ENCODE data around the gene SPOCK2.
"Not testable (repeated sequence)": the region's sequence is repeated elsewhere in the genome, so short reads cannot be mapped to it uniquely, and the experiment has no call there.

SPOCK2 gene

DNA sequence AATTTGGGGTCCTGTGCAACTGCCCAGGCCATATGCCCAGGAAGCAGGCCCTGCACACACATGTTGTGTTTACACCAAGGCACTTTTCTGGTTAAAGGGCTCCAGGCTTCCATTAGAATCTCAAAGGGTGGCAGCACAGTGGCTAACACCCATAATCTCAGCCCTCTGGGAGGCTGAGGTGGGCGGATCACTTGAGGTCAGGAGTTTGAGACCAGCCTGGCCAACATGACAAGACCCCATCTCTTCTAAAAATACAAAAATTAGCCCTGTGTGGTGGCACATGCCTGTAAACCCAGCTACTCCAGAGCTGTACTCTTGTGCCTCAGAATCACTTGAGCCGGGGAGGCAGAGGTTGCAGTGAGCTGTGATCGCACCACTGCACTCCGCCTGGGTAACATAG lies 53.6 kb downstream of the SPOCK2 start:
- in situ Hi-C loops (cut with MboI; ENCODE audit: low sequenced_read_pairs): no loop called here

DNA sequence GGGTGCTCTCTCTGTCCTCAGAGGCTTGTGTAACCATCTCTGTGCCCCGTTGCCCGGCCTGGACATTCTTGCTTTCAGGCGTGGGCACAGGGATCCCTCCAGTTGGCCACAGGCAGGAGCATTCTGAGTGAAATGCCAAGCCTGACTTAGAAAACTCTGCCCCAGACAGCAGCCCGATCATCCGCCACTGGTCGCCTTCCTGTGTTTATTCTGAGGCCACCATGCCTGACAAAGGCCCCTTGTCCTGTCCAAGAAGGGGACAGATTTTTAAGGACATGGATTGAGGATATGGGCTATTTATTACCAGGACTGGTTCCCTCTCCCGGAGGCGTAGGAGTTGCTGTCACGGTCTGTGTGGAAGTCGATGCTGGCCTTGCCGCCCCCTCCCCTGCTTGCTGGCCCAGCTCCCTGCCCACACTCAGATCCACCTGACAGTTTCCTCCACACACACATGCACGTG lies 54.3 kb downstream of the SPOCK2 start:
- in situ Hi-C loops (cut with MboI; ENCODE audit: low sequenced_read_pairs): no loop called here

DNA sequence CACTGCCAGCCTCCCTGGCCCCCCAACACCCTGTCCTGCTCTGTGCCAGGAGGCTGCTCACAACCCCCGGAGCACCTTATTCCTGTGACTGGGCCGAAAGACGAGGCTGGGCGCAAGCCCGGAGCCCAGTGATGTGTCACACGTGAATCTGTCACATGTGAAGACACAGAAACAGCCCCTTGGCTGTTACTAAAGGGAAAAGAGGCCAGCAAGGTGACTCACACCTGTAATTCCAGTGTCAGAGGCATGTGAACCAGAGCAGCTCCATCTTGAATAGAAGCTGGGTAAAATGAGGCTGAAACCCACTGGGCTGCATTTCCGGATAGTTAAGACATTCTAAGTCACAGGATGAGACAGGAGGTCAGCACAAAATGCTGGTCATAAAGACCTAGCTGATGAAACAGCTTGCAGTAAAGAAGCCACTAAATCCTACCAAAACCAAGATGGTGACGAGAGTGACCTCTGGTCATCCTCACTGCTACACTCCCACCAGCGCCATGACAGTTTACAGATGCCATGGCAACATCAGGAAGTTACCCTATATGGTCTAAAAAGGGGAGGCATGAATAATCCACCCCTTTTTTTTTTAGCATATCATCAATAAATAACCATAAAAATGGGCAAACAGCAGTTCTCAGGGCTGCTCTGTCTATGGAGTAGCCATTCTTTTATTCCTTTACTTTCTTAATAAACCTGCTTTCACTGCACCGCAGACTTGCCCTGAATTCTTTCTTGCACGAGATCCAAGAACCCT lies 55.8 kb downstream of the SPOCK2 start:
- in situ Hi-C loops (cut with MboI; ENCODE audit: low sequenced_read_pairs): not testable (repeated sequence)

DNA sequence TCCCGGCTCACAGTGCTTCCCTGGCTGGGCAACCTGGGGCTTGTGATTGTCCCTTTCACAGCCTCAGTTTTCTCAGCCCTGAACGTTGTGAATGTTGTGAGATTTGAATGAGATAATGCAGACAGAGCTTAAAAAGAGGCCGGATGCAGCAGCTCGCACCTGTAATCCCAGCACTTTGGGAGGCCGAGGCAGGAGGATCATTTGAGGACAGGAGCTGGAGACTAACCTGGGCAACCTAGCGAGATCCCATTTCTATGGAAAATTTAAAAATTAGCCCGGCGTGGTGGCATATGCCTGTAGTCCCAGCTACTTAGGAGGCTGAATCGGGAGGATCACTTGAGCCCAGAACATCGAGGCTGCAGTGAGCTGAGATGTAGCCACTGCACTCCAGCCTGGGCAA lies 56.6 kb downstream of the SPOCK2 start:
- in situ Hi-C loops (cut with MboI; ENCODE audit: low sequenced_read_pairs): no loop called here

DNA sequence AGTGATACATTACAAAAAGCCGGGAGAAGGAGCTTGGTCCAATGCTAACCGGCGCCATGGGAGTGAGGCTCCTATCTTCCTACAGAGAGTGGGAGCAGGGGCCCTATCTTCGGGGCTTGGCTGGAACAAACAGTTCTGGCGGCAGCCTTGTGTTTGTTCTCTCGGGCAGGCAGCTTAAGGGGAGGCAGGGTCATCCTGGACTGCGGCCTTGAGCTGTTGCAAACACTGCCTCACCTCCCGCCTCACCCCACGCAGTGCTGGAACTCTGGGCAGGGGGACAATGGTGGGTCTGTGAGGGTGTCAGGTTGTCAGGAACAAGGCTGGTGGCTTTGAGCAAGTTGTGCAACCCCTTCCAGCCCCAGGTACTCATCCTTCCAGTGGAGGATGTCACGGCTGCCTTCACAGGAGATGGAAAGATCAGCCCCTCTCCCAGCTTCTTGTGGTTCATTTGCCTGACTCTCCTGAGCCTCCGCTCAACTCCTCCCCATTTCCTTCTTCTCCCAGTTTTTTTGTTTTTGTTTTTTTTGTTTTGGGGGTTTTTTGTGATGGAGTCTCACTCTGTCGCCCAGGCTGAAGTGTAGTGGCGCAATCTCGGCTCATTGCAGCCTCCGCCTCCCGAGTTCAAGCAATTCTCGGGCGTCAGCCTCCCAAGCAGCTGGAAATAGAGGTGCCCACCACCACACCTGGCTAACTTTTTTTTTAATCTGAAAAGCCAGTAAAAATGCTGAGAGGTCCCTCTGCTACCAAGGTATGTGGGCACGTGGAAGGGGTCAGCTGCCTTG lies 57.4 kb downstream of the SPOCK2 start:
- in situ Hi-C loops (cut with MboI; ENCODE audit: low sequenced_read_pairs): no loop called here

DNA sequence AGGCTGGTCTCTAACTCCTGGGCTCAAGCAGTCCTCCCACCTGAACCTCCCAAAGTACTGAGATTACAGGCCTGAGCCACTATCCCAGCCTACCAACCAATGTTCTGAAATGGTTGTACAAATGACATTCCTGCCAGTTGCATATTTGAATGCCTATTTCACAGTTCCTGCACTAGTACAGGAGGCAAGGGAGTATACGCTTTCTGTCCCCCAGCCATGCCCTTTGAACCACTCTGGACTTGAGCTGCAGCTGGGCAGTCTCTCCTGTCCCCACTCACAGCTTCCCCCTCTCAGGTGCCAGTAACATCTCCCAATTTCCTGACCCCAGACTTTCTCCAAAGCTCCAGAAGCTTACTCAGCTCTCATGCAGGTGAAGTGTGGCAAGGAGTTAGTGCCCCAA lies 58.9 kb downstream of the SPOCK2 start:
- in situ Hi-C loops (cut with MboI; ENCODE audit: low sequenced_read_pairs): no loop called here

DNA sequence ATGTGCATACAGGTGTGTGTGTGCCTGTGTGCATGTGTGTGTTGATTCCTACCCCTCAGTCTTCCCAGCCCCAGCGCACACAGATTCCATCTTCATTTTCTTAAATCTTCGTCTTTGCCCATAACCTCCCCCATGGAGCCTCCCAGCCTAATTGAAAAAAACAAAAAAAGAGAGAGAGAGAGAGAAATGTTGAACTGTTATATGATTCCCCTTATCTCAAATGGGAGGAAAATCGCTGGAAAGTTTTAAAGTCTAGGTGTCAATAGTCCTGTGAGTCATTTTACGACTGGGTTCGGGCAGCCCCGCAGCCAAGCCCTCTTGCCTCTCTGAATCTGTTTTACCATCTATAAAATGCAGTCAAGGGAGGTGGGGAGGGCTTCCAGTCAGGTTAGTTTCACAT lies 60.9 kb downstream of the SPOCK2 start:
- in situ Hi-C loops (cut with MboI; ENCODE audit: low sequenced_read_pairs): no loop called here

DNA sequence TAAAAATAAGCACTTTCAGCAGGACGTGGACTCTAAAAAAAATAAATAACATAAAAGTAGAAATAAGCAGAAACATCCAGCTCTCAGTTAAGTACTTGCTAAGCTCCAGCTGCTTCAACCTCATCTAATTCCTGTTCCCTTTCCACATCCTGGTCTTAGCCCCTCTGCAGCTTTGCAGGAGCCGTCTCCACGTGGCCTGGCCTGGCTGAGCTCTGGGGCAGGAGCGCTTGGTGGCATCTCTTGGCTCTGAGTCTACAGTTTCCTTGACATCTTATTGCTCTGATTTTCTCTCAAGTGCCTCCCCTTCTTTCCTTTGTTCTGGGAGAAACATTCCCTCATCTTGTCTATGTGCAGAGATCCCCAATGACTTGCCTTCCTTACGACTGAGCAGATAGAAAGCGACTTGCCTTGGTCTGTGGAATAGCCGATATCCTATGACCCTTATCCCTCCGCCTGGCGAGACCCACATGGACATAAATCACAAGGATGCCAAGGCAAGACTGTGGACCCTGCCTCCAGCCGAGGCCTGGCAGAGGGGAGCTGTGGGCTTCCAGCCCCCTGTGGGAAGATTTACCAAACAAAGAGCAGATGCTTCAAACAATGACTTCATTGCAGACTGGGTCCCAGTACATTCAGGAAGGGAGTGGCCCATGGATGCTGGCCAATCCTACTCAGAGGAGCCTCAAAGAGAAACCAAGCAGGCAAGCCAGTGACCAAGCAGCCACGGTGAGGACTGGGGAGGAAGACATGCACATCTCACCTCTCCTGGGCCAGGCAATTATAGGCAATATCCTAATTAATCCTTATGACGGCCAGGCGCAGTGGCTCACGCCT lies 61.9 kb downstream of the SPOCK2 start:
- in situ Hi-C loops (cut with MboI; ENCODE audit: low sequenced_read_pairs): no loop called here

DNA sequence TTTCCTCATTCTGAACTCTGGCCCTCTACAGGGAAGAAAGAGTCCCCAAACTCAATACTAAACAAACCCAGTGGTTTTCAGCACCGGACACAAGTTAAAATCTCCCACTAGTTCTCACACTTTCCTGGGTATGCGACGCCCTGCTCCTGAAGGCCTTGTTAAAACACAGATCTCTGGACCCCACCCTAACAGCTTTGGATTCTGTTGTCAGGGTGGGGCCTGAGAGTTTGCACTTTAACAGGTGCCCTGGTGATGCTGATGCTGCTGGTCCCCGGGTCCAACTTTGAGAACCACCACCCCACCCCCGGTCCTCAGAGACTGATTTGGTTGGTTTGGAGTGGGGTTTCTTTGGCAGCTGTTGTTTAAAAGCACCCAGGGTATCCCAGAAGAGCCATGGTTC lies 62.5 kb downstream of the SPOCK2 start:
- in situ Hi-C loops (cut with MboI; ENCODE audit: low sequenced_read_pairs): no loop called here

DNA sequence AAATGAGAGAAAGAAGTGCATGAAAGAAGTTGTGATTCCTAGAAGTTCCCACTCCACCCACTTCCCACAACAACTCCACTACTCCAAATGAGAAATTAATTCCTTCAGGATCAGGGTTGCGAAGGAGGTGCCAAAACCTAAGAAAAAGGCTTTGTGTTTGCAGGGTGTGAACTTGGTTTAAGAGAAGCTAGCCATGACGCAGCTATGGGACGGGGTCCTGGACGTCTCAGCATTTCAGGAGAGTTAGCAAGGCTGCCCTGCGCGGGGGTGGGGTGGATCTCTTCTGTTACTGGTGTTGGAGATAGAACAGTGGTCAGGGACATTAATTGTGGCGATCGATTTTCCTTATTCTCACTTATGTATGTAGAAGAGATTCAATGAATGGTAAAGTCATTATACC lies 63.0 kb downstream of the SPOCK2 start:
- in situ Hi-C loops (cut with MboI; ENCODE audit: low sequenced_read_pairs): no loop called here

DNA sequence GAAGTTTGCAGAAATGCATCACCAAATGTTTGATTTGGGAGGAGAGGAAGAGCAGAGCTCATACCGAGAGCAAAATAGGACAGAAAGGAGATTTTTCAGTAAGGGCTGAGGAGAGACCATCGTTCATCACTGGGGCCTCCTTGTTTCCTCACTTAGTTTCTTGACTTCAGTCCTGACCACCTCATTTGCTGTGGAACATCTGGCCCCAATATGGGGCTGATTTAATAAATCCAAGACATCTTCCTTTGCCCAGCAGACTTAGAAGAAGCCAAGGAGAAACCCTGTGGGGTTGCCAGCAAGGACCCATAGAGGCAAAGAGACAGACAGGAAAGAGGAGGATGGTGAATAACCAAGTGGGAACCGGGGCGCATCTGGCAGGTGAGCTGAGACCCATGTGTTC lies 63.8 kb downstream of the SPOCK2 start:
- in situ Hi-C loops (cut with MboI; ENCODE audit: low sequenced_read_pairs): no loop called here

DNA sequence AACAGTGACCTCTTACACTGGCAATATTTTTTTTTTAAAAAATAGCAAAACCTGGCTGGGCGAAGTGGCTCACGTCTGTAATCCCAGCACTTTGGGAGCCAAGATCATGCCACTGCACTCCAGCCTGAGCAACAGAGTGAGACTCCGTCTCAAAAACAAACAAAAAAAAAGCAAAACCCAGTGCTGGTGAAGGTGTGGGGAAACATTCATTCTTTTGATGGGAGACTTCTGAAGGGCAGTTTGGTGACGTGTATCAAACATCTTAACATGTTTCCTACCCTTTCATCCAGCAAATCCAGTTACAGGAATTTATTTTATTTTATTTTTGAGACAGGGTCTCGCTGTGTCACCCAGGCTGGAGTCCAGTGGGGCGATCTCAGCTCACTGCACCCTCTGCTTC lies 66.1 kb downstream of the SPOCK2 start:
- in situ Hi-C loops (cut with MboI; ENCODE audit: low sequenced_read_pairs): no loop called here

DNA sequence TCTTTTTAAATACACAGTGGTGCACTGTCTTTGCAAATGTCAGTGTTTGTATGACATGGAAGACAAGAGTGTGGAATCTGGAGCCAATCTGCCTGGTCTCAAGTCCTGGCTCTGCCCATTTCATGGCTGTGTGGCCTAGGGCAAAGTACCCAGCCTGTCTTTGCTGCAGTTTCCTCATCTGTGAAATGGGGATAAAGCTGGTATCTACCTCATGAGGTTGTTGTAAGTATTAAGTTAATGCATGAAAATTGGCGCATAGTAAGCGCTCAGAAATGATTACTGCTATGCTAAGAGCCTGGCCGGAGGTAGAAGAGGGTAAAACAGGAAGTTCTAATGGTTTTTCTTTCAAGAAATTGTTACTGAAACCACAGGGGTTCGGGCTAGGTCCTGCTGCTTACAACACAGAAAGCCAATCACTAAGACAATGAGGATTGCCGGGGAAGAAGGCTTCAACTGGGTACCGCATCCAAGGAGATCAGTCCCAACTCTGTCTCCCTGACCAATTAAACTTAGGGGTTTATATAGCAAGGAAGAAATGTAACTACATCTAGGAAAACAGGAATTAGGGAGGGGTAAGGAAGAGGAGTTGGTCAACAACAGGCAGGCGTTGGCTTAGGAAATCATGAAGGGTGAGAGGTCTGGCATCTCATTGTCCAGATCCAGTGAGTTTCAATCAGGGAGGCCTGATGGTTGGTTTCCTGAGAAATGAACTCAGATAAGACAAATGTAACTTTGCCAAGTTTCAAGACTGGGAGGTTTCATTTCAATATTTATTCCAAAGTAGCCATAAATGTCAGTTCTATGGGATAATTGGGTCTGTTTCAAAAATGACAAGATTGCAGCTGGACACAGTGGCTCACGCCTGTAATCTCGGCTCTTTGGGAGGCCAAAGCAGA lies 67.2 kb downstream of the SPOCK2 start:
- in situ Hi-C loops (cut with MboI; ENCODE audit: low sequenced_read_pairs): no loop called here

DNA sequence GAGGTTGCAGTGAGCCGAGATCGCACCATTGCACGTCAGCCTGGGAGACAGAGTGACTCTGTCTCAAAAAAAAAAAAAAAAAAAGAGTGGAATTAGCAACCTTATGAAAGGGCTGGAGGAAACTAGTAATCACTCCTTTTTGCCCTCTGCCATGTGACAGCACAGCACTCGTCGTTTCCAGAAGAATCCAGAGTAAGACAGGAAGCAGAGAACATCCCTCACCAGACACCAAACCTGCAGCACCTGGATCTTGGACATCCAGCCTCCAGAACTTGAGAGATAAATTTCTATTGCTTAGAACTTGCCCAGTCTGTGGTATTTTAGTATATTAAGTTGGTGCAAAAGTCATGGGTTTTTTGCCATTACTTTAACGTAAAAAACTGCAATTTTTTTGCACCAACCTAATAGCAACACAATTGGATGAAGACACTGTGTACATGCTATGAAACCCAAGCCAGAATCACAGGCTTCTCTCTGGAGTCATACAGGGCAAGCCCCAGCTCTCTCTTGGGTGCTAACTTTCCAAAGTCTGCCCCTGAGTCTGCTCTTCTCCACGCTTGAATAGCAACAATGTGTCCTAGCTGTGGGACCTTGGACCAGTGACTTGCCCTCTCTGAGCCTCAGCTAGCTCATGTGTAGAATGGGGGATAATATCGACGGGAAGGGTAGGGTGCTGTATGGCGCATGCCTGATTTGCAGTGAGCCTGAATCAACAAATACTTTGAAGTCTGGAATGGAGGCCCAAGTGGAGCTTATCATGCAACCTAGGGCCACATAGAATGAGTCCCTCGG lies 69.1 kb downstream of the SPOCK2 start:
- in situ Hi-C loops (cut with MboI; ENCODE audit: low sequenced_read_pairs): no loop called here

DNA sequence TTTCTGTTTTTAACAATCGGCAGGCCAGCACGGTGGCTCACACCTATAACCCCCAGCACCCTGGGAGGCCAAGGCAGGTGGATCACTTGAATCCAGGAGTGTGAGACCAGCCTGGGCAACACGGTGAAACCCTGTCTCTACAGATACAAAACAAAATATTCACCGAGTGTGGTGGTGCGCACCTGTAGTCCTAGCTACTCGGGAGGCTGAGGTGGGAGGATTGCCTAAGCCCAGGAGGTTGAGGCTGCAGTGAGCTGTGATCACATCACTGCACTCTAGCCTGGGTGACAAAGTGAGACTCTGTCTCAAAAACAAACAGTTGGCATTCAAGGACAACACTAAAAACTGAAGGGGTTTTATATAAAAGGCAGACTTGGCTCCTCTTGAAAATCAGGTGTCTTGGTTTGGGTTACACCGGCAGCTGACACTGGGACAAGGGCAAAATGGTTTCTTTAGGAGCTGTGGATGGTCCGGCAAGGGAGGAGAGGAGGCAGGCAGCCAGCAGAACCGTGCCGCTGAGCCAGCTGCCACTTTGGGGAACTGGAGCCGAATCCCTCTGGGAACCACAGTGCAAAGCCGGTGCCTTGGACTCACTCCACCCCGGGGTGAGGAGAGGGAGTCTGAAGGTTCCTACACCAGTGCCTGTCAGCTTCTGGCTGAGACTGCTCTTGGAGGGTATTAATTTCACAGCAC lies 71.6 kb downstream of the SPOCK2 start:
- in situ Hi-C loops (cut with MboI; ENCODE audit: low sequenced_read_pairs): no loop called here

DNA sequence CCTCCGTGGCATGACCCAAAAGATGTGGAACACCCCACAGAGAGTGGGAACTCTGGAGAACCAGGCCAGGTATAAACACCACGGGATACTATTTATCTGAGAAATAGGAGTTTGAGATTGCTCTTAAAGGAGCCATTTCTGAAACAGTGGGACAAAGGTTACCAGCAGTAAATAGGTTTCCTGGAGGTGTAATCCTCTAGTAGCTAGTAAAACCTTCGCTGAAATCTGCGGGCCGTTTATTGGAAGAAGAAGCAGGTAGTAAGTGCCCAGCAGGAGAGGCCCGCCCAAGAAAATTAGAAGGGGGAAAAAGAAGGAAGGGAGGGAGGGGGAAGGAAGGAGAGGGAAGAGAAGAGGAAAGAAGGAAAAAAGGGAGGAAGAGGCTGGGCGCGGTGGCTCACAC lies 72.5 kb downstream of the SPOCK2 start:
- in situ Hi-C loops (cut with MboI; ENCODE audit: low sequenced_read_pairs): no loop called here

DNA sequence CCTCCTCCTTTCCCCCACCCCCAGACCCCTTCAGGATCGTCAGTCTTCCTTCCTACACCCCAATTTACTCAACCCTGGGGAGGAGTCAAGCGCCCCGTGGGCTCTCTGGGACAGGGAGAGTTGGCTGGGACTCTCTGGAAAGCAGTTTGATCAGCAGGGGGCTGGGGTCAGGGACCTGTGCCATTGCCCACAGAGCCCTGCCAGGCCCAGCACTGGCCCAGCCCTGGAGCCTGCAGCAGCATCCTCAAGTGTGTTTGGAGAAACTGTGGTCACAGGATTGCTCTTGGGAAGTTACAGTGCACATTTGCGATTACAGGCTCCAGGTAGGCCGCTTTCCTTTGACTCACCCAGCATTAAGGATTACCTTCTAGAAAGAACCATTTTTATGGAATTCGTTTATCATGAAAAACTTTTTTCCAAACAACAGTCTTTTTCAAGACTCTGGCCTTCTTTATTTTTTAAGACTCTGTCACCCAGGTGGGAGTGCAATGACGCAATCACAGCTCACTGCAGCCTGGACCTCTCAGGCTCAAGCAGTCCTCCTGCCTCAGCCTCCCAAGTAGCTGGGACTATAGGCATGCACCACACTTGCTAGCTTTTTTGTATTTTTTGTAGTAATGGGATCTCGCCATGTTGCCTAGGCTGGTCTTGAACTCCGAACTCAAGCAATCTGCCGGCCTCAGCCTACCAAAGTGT lies 73.4 kb downstream of the SPOCK2 start:
- in situ Hi-C loops (cut with MboI; ENCODE audit: low sequenced_read_pairs): no loop called here

DNA sequence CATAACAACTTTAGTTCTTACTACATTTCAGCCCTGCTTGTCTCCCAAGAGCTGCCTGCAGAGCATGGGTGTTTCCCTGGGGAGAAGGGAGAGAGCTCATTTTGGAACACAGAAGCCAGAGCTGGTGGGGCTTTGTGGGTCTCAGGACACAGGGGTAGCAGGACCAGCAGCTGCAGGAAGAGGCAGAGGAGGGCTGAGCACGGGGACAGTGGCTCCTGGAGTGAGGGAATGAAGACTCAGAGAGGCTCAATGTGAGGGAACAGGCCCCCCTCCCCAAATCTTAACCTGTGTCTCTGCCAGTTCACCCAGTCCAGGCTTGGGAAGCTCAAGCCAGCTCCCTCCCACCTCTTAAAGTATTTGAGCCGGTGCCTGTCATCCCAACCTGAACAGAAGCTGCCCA lies 74.2 kb downstream of the SPOCK2 start:
- in situ Hi-C loops (cut with MboI; ENCODE audit: low sequenced_read_pairs): no loop called here
